RKO (cell line): Measurements from ENCODE around the gene HLA-DRB1.
"Not testable (repeated sequence)": the region's sequence is repeated elsewhere in the genome, so short reads cannot be mapped to it uniquely, and the experiment has no call there.

Experiments used
- DNase-seq: peaks from one replicate; pipeline ENCODE4 v3.0.0-alpha.2; 2016; ENCODE audit warnings: low spot score

HLA-DRB1 gene

GRCh38 chr6:32609391-32609730, 19.7 kb upstream of the HLA-DRB1 start:
- DNase-seq: no peak

DNA sequence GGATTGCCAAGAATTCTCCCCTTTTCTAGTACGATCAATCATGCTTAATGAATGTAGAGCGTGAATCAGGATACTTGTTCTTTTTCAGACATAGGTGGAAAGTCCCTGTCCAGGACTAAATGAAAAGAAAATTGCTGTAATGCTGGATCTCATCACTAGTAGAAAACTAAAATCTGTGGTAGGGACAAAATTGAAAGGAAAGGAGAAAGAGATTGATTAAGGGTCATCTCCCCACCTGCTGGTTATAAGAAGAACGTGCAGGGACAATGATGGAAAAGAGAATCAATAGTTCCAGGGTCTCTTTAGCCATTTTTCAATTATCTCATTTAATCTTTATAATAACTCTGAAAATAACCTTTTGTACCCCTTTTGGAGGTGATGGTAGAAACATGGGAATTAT, 18.7 kb upstream of the HLA-DRB1 start:
- DNase-seq: no peak

DNA sequence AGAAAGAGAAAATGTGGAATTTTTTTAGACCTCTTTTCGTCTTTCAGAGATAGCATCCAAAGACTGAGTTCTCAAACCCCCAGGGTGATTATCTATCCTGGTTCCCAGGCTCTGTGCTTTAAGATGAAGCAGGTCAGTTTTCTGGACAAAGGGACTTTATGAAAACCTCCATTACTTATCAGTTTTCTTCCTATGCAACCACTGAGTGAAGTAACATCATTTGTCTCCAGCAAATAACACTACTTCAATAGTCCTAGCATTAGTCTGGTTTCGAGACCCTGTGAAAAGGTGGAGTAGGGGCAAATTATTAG, 18.3 kb upstream of the HLA-DRB1 start:
- no peak for DNase-seq

- DNase-seq: no peak
These were observed 17.8 kb upstream of the HLA-DRB1 start for GRCh38 chr6:32607263-32607987.

DNA sequence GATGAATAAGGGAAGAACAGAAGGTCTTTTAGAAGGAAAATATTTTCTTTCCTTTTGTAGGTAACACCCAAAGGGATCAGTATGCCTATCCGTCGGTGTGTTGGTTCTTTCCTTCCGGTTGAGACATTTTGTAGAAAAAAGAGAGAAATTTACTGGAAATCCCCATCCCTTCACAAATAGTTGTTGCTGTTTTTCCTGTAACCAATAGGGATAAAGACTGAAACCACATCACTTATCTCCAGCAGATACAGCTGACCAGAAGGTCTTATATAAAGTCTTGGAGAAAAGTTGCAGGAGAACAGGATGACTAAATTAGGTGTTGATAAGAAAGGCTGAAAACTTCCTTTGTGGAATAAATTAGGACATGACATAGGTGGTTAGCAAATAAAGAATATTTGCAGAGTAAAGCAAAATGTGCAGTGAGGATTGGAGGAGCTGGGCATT, 14.8 kb upstream of the HLA-DRB1 start:
- DNase-seq: no peak

- DNase-seq: no peak
These were observed 14.2 kb upstream of the HLA-DRB1 start for GRCh38 chr6:32603888-32604287.

DNA sequence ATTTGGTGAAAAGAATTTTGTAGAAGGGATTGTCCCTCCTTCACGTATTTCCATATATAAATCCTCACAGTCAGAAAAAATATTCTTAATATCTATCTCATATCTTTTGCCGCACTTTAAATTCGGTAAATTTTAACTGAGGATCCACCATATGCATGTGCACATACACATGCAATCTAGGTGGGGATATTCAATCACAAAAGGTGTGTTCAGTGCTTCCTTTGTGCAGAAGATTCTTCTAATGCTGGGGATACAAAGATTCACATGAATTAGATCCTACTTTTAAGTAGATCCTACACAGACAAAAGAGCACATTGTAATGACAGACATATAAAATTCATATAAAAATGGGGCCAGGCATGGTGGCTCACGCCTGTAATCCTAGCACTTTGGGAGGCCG, 13.6 kb upstream of the HLA-DRB1 start:
- no peak for DNase-seq

DNA sequence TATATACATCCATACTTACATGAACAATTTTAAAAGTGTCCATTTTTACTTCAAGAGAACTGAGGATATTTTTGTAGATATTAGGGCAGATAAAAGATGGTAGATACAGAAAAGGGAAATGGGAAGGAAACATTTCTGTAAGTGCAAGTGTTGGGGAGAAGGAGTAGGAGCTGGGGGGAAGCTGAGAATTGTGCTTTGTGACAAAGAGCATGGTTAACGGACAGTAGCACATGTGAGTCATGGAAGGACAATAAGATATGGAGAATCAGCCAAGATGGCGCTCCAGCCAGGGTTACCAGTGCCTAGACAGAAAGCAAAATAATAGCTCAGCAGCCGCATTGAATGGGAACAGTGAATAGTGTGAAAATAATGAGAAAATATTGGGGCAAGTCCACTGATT, 12.7 kb upstream of the HLA-DRB1 start:
- DNase-seq: no peak

DNA sequence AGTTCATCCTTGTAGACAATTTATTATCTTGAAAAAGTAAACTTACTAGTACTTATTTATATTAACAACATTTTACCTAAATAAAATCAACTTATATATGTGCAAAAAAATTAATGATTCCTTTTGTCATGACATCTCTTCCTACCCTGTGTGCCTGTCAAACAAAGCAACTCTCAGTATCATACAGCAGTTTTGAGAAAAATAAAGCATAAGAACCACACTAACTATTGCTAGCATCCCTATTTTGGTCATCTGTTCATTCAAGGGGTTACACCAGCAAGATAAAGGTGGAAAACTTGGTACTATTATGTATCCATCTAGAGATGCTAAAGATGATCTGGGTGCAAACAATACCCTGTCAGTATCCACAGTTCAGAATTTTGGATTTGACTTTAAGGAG, 7.4 kb upstream of the HLA-DRB1 start:
- DNase-seq: no peak

GRCh38 chr6:32590713-32591112, 1.1 kb upstream of the HLA-DRB1 start:
- not testable (repeated sequence) for DNase-seq

- no peak for DNase-seq
These were observed 1.5 kb downstream of the HLA-DRB1 start for GRCh38 chr6:32588156-32588555.

DNA sequence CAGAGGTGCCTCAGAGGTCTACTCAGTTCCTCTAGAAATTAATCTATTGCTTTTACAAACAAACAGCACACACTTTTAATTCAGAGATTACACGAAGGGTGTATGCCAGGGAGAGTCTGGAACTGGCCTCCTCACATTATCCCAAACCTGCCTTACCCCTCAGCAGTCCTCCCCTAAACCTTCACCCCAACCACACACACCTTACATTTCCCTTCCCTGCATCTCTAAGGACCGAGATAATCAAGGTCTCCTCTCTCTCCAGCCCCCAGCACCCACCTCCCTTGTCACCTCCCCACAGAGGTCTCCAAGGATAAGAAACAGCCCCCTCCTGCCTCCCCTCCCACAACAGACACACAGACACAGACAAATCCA, 6.1 kb downstream of the HLA-DRB1 start:
- no peak for DNase-seq

DNA sequence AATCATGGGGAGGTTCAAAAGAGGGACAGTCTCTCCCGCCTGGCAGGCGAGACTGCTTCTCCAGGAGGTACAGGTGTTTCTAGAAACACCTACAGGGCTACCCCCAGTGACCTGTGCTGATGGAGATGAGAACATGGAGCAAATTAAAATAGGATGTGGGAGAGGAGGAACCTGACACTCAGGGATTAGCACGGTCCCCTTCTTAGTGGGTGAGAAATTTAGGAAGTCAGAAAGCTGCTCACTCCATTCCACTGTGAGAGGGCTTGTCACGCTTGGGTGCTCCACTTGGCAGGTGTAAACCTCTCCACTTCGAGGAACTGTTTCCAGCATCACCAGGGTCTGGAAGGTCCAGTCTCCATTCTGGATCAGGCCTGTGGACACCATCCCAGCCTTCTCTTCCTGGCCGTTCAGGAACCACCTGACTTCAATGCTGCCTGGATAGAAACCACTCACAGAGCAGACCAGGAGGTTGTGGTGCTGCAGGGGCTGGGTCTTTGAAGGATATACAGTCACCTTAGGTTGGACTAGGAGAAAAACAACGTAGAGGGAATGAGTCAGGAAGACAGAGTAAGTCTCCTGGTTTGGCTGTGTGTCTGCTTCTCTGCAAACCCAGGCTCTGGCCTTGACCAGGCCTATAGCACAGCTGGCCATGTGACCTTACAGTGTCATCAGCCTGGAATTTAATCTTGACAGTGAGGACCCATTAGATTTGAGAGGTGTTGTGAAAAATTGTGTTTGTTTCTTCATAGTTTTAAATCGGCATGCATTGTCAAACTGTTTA, 8.1 kb downstream of the HLA-DRB1 start:
- DNase-seq: no peak

DNA sequence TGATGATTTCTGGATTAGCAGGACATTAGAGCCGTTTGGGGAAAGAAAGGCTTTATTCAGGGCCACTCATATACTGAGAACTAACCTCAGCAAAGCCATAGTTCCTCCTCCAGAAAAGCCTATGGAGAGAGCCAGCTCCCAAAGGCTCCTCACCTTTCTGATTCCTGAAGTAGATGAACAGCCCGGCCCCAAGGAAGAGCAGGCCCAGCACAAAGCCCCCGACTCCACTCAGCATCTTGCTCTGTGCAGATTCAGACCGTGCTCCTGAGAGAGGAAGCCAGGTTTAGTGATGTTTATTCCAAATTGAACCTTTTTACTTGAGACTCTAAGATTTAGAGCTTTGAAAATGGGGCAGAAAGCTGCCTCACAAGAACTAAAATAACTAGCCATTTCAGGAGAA, 9.1 kb downstream of the HLA-DRB1 start:
- DNase-seq: no peak

- DNase-seq: no peak
These were observed 10.7 kb downstream of the HLA-DRB1 start for GRCh38 chr6:32578962-32579361.

DNA sequence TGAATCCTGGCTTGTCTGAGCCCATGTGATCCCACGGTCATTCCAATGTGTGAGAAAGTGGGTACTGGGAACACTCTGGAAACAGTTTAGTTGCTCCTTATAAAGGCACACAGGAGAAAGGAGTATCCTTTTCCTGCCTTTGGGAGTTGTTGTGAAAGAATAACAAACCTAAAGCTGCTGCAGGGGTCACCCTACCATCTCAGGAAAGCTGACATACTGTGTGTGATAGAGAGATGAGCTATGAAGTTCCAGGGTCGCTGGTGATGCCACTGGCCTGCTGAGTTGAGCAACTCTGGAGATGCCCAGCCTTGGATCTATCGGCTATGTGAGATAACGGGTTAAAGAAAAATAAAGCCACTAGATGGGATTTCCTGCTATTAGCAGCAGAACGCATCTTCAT, 12.2 kb downstream of the HLA-DRB1 start:
- not testable (repeated sequence) for DNase-seq

GRCh38 chr6:32576250-32576649, 13.4 kb downstream of the HLA-DRB1 start:
- DNase-seq: no peak

GRCh38 chr6:32570363-32570905, 19.2 kb downstream of the HLA-DRB1 start:
- DNase-seq: no peak

- no peak for DNase-seq
These were observed 21.1 kb downstream of the HLA-DRB1 start for GRCh38 chr6:32568561-32568960.

DNA sequence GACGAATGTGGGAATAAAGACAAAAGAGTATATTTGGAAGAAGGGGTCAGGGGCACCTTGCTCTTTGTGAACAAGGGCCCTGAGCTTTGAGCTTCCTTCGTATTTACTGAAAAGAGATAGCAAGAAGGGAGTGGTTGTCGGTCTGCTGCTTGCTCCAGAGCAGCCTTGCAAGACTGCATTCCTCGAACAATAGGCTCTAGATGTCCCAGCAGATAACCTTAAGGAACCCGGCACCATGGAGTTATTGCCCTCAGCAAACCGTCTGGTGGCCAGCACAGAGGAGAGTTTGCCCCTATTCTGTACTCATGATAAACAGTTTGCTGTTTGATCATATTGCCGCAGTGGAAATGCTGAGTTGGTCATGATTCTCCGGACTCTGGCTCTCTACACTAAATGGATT, 22.7 kb downstream of the HLA-DRB1 start:
- no peak for DNase-seq

GRCh38 chr6:32565511-32565910, 24.1 kb downstream of the HLA-DRB1 start:
- no peak for DNase-seq

- DNase-seq: no peak
These were observed 26.7 kb downstream of the HLA-DRB1 start for GRCh38 chr6:32562940-32563339.

DNA sequence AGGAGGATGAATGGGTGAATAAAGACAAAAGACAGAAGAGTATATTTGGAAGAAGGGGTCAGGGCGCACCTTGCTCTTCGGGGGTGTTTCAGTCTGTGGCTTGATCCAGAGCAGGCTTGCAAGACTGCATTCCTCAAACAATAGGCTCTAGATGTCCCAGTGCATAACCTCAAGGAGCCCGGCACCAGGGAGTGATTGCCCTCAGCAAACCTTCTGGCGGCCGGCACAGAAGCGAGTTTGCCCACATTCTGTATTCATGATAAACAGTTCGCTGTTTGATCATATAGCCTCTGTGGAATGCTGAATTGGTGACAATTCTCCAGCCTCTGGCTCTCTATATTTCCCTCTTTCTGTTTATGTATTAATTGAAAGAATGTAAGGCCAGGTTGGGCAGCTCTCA, 29.9 kb downstream of the HLA-DRB1 start:
- no peak for DNase-seq
